ENCODE data around the gene FBXL13. TPM values are rescaled to one million over a fixed set of nuclear protein-coding genes. Genes with fewer than 3 reads are reported as not detected.

The FBXL13 gene
- total and polyA plus RNA-seq, 2 experiments from 2014 or later = 1.2 to 2.5 TPM

DNA sequence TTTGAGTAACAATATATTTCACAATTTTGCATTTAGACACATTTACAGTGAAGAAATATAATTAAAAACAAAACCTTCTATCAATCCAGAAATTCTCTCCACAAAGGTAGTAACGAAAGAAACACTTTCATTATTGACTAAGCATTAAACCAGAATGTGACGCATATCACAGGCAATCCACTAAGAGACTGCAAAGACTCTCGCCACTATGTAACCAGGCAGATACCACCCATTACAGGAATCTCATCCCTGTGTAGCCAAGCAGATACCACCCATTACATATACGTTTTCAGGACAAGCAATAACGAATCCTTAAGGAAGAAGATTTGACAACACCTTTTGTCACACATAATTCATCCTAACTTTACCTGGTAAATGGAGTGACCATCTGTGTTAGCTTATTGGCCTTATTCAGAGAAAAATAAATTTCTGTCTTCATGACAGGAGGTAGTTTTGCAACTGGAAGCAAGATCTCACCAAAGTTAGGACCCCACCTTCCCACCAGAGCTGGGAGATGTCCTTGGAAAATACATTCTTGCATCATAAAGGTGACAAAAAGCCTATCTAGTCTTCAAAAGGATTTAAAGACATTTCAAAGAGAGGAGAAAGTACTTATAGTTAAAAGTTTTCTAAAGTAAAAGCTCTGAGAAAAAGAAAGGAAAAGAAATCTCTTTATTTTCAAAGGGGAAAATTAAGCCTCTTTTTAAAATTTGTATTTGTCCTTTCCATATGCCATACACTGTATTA is 131.0 kb downstream of the FBXL13 start:
- Mint-ChIP-seq H3K9me3 (no peaks in the 10 kb centered on the region), H3K27ac (0 out of 2 replicates have a peak overlapping the region, but pooled peaks have one; percentile 8), H3K4me1 (peaks cover 44% of the 10 kb centered on the region), H3K36me3 (ENCODE audit: low read depth) (no peaks in the 10 kb centered on the region), H3K4me3 (peak overlapping the region; percentile 12), H3K27me3 (ENCODE audit: insufficient read depth, low read depth, poor library complexity) (peaks cover 1% of the 10 kb centered on the region)
- Histone ChIP-seq H3K4me2 (peak overlapping the region; percentile 33), H3K9me2 (ENCODE audit: insufficient read depth) (no peaks in the 10 kb centered on the region), H4K20me1 (replicated peaks; ENCODE audit: insufficient read depth) (no peaks in the 10 kb centered on the region), H3F3A (replicated peaks; ENCODE audit: low read depth) (no peaks in the 10 kb centered on the region), H2AFZ (no peak overlapping the region), H3K36me3 (ENCODE audit: insufficient read depth) (no peaks in the 10 kb centered on the region), H3K4me1 (ENCODE audit: insufficient read depth) (peaks cover 46% of the 10 kb centered on the region), H3K4me3 (peak overlapping the region; percentile 25; the same call in 1 of the 2 replicates), H3K79me2 (replicated peaks; ENCODE audit: insufficient read depth) (no peaks in the 10 kb centered on the region), H3K27me3 (ENCODE audit: insufficient read depth) (no peaks in the 10 kb centered on the region), H3K27ac (ENCODE audit: low read depth) (no peak overlapping the region)
- DNase-seq (ENCODE audit: low spot score) (peak; percentile 53), ATAC-seq (peak; percentile 54)
- TF ChIP-seq EZH2phosphoT487 (IDR thresholded peaks at IDR 0.05; ENCODE audit: unreplicated experiment) (no peak), NANOG (IDR thresholded peaks at IDR 0.05; ENCODE audit: borderline replicate concordance) (peak; percentile 84)

DNA sequence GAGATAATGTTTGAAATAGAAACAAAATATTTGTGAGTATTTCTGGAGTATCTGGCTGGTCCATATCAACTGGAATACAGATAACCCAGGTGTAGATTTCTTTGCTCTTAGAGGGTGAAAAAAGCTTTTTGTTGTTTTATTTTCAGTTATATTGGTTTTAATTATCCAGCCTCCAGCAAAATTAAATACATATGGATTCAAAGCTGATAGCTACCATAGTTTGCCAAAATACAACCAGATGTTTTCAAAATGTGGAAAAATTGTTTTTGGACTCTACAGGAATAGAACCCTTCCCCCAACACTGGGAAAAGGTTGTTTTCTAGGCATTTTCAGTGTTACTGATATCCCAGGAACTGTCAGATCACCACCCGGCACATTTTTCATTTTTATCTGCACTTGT is 131.7 kb downstream of the FBXL13 start:
- Histone ChIP-seq H3K4me1 (ENCODE audit: insufficient read depth) (peaks cover 53% of the 10 kb centered on the region), H3K36me3 (ENCODE audit: insufficient read depth) (no peaks in the 10 kb centered on the region), H3K4me2 (peak overlapping the region; percentile 33), H2AFZ (no peak overlapping the region), H3K4me3 (peak overlapping the region; percentile 25), H3K9me2 (ENCODE audit: insufficient read depth) (no peaks in the 10 kb centered on the region), H3K27me3 (ENCODE audit: insufficient read depth) (no peaks in the 10 kb centered on the region), H3F3A (replicated peaks; ENCODE audit: low read depth) (no peaks in the 10 kb centered on the region), H3K79me2 (replicated peaks; ENCODE audit: insufficient read depth) (no peaks in the 10 kb centered on the region), H3K27ac (ENCODE audit: low read depth) (peak overlapping the region; percentile 83; the same call in 1 of the 2 replicates), H4K20me1 (replicated peaks; ENCODE audit: insufficient read depth) (no peaks in the 10 kb centered on the region)
- Mint-ChIP-seq H3K4me1 (peaks cover 51% of the 10 kb centered on the region), H3K27ac (no peak overlapping the region), H3K4me3 (peak overlapping the region; percentile 23; the same call in 1 of the 3 replicates), H3K9me3 (no peaks in the 10 kb centered on the region), H3K27me3 (ENCODE audit: insufficient read depth, low read depth, poor library complexity) (peaks cover 1% of the 10 kb centered on the region), H3K36me3 (ENCODE audit: low read depth) (no peaks in the 10 kb centered on the region)
- DNase-seq (ENCODE audit: low spot score) (no peak), ATAC-seq (no peak)
- TF ChIP-seq, protein P1, sequence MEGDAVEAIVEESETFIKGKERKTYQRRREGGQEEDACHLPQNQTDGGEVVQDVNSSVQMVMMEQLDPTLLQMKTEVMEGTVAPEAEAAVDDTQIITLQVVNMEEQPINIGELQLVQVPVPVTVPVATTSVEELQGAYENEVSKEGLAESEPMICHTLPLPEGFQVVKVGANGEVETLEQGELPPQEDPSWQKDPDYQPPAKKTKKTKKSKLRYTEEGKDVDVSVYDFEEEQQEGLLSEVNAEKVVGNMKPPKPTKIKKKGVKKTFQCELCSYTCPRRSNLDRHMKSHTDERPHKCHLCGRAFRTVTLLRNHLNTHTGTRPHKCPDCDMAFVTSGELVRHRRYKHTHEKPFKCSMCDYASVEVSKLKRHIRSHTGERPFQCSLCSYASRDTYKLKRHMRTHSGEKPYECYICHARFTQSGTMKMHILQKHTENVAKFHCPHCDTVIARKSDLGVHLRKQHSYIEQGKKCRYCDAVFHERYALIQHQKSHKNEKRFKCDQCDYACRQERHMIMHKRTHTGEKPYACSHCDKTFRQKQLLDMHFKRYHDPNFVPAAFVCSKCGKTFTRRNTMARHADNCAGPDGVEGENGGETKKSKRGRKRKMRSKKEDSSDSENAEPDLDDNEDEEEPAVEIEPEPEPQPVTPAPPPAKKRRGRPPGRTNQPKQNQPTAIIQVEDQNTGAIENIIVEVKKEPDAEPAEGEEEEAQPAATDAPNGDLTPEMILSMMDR (conservative IDR thresholded peaks at IDR 0.05; ENCODE audit: low read depth in 2 of 2) = no peak
- no peak for TF ChIP-seq JUNB (IDR thresholded peaks at IDR 0.05; ENCODE audit: unreplicated experiment)
- TF ChIP-seq, protein P2, sequence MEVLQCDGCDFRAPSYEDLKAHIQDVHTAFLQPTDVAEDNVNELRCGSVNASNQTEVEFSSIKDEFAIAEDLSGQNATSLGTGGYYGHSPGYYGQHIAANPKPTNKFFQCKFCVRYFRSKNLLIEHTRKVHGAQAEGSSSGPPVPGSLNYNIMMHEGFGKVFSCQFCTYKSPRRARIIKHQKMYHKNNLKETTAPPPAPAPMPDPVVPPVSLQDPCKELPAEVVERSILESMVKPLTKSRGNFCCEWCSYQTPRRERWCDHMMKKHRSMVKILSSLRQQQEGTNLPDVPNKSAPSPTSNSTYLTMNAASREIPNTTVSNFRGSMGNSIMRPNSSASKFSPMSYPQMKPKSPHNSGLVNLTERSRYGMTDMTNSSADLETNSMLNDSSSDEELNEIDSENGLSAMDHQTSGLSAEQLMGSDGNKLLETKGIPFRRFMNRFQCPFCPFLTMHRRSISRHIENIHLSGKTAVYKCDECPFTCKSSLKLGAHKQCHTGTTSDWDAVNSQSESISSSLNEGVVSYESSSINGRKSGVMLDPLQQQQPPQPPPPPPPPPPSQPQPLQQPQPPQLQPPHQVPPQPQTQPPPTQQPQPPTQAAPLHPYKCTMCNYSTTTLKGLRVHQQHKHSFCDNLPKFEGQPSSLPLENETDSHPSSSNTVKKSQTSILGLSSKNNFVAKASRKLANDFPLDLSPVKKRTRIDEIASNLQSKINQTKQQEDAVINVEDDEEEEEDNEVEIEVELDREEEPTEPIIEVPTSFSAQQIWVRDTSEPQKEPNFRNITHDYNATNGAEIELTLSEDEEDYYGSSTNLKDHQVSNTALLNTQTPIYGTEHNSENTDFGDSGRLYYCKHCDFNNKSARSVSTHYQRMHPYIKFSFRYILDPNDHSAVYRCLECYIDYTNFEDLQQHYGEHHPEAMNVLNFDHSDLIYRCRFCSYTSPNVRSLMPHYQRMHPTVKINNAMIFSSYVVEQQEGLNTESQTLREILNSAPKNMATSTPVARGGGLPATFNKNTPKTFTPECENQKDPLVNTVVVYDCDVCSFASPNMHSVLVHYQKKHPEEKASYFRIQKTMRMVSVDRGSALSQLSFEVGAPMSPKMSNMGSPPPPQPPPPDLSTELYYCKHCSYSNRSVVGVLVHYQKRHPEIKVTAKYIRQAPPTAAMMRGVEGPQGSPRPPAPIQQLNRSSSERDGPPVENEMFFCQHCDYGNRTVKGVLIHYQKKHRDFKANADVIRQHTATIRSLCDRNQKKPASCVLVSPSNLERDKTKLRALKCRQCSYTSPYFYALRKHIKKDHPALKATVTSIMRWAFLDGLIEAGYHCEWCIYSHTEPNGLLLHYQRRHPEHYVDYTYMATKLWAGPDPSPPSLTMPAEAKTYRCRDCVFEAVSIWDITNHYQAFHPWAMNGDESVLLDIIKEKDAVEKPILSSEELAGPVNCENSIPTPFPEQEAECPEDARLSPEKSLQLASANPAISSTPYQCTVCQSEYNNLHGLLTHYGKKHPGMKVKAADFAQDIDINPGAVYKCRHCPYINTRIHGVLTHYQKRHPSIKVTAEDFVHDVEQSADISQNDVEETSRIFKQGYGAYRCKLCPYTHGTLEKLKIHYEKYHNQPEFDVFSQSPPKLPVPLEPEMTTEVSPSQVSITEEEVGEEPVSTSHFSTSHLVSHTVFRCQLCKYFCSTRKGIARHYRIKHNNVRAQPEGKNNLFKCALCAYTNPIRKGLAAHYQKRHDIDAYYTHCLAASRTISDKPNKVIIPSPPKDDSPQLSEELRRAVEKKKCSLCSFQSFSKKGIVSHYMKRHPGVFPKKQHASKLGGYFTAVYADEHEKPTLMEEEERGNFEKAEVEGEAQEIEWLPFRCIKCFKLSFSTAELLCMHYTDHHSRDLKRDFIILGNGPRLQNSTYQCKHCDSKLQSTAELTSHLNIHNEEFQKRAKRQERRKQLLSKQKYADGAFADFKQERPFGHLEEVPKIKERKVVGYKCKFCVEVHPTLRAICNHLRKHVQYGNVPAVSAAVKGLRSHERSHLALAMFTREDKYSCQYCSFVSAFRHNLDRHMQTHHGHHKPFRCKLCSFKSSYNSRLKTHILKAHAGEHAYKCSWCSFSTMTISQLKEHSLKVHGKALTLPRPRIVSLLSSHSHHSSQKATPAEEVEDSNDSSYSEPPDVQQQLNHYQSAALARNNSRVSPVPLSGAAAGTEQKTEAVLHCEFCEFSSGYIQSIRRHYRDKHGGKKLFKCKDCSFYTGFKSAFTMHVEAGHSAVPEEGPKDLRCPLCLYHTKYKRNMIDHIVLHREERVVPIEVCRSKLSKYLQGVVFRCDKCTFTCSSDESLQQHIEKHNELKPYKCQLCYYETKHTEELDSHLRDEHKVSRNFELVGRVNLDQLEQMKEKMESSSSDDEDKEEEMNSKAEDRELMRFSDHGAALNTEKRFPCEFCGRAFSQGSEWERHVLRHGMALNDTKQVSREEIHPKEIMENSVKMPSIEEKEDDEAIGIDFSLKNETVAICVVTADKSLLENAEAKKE (CRISPR knock-in tag; IDR thresholded peaks at IDR 0.05) = no peak
- TF ChIP-seq, protein P3, sequence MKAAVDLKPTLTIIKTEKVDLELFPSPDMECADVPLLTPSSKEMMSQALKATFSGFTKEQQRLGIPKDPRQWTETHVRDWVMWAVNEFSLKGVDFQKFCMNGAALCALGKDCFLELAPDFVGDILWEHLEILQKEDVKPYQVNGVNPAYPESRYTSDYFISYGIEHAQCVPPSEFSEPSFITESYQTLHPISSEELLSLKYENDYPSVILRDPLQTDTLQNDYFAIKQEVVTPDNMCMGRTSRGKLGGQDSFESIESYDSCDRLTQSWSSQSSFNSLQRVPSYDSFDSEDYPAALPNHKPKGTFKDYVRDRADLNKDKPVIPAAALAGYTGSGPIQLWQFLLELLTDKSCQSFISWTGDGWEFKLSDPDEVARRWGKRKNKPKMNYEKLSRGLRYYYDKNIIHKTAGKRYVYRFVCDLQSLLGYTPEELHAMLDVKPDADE (IDR thresholded peaks at IDR 0.05) = no peak
- TF ChIP-seq POLR2AphosphoS5 (IDR thresholded peaks at IDR 0.05; ENCODE audit: low read depth) = no peak
- no peak for TF ChIP-seq EZH2 (IDR thresholded peaks at IDR 0.05; ENCODE audit: low read depth, unreplicated experiment)
- TF ChIP-seq CREB1 (CRISPR knock-in tag; IDR thresholded peaks at IDR 0.05; ENCODE audit: low read depth) = no peak
- no peak for TF ChIP-seq NANOG (IDR thresholded peaks at IDR 0.05; ENCODE audit: borderline replicate concordance)
- no peak for TF ChIP-seq EZH2phosphoT487 (IDR thresholded peaks at IDR 0.05; ENCODE audit: unreplicated experiment)

Measured in GM23338 (cell line).